ENCODE results near the gene KCNRG.

KCNRG gene

GRCh38 chr13:49993666-49994065 is 21.6 kb upstream of the KCNRG start:
- H3K27me3 ChIP-seq (ENCODE audit: control insufficient read depth, insufficient read depth, low read length), result peaks cover 9% of the 10 kb centered on the region; the same call in 1 of the 2 replicates
- H3K9ac ChIP-seq (ENCODE audit: low read length), result no peak overlapping the region
- peaks cover 6% of the 10 kb centered on the region; the same call in 1 of the 2 replicates for H3K36me3 ChIP-seq (ENCODE audit: control insufficient read depth, insufficient read depth, low read length)
- H3K4me3 ChIP-seq (ENCODE audit: low read depth, low read length), result no peak overlapping the region
- H3K4me1 ChIP-seq (ENCODE audit: control insufficient read depth, insufficient read depth, low read length), result peaks cover 4% of the 10 kb centered on the region; the same call in 1 of the 2 replicates
- H3K9me3 ChIP-seq (ENCODE audit: control insufficient read depth, insufficient read depth, low read depth, low read length), result no peaks in the 10 kb centered on the region
- H3K27ac ChIP-seq (ENCODE audit: low read depth, low read length), result no peak overlapping the region

- no peak overlapping the region for H3K27ac ChIP-seq (ENCODE audit: low read depth, low read length)
- peaks cover 18% of the 10 kb centered on the region for H3K36me3 ChIP-seq (ENCODE audit: control insufficient read depth, insufficient read depth, low read length)
- peaks cover 17% of the 10 kb centered on the region for H3K4me1 ChIP-seq (ENCODE audit: control insufficient read depth, insufficient read depth, low read length)
- peak overlapping the region; percentile 76 for H3K4me3 ChIP-seq (ENCODE audit: low read depth, low read length)
- H3K27me3 ChIP-seq (ENCODE audit: control insufficient read depth, insufficient read depth, low read length), result peaks cover 9% of the 10 kb centered on the region; the same call in 1 of the 2 replicates
- no peaks in the 10 kb centered on the region for H3K9me3 ChIP-seq (ENCODE audit: control insufficient read depth, insufficient read depth, low read depth, low read length)
- H3K9ac ChIP-seq (ENCODE audit: low read length), result peak overlapping the region; percentile 78
Observed at GRCh38 chr13:49995625-49996101, 19.6 kb upstream of the KCNRG start.

- H3K27me3 ChIP-seq (ENCODE audit: control insufficient read depth, insufficient read depth, low read length), result peaks cover 9% of the 10 kb centered on the region; the same call in 1 of the 2 replicates
- H3K9ac ChIP-seq (ENCODE audit: low read length), result peak overlapping the region; percentile 78
- H3K36me3 ChIP-seq (ENCODE audit: control insufficient read depth, insufficient read depth, low read length), result peaks cover 20% of the 10 kb centered on the region
- no peaks in the 10 kb centered on the region for H3K9me3 ChIP-seq (ENCODE audit: control insufficient read depth, insufficient read depth, low read depth, low read length)
- H3K27ac ChIP-seq (ENCODE audit: low read depth, low read length), result peak overlapping the region; percentile 84; the same call in 1 of the 2 replicates
- peak overlapping the region; percentile 76 for H3K4me3 ChIP-seq (ENCODE audit: low read depth, low read length)
- peaks cover 17% of the 10 kb centered on the region for H3K4me1 ChIP-seq (ENCODE audit: control insufficient read depth, insufficient read depth, low read length)
Observed at GRCh38 chr13:49996161-49996915, 18.9 kb upstream of the KCNRG start.

- H3K4me1 ChIP-seq (ENCODE audit: control insufficient read depth, insufficient read depth, low read length), result peaks cover 17% of the 10 kb centered on the region
- H3K4me3 ChIP-seq (ENCODE audit: low read depth, low read length), result peak within 1 kb of the TSS; percentile 93
- H3K9me3 ChIP-seq (ENCODE audit: control insufficient read depth, insufficient read depth, low read depth, low read length), result no peaks in the 10 kb centered on the region
- peaks cover 9% of the 10 kb centered on the region; the same call in 1 of the 2 replicates for H3K27me3 ChIP-seq (ENCODE audit: control insufficient read depth, insufficient read depth, low read length)
- H3K36me3 ChIP-seq (ENCODE audit: control insufficient read depth, insufficient read depth, low read length), result peaks cover 25% of the 10 kb centered on the region
- H3K27ac ChIP-seq (ENCODE audit: low read depth, low read length), result peak within 1 kb of the TSS; percentile 97
- H3K9ac ChIP-seq (ENCODE audit: low read length), result peak within 1 kb of the TSS; percentile 97
Observed at GRCh38 chr13:49996951-49997895, 18.0 kb upstream of the KCNRG start, which contains the start of gene TRIM13. TSS of gene TRIM13 (plus strand) at chr13:49997042. CDS start at chr13:50011941, 14,899 bp downstream.

- Histone ChIP-seq H3K9ac (ENCODE audit: low read length) (peak overlapping the region; percentile 97), H3K4me3 (ENCODE audit: low read depth, low read length) (peak overlapping the region; percentile 93), H3K27me3 (ENCODE audit: control insufficient read depth, insufficient read depth, low read length) (peaks cover 9% of the 10 kb centered on the region; the same call in 1 of the 2 replicates), H3K9me3 (ENCODE audit: control insufficient read depth, insufficient read depth, low read depth, low read length) (no peaks in the 10 kb centered on the region), H3K27ac (ENCODE audit: low read depth, low read length) (no peak overlapping the region), H3K4me1 (ENCODE audit: control insufficient read depth, insufficient read depth, low read length) (peaks cover 17% of the 10 kb centered on the region), H3K36me3 (ENCODE audit: control insufficient read depth, insufficient read depth, low read length) (peaks cover 30% of the 10 kb centered on the region)
Observed at GRCh38 chr13:49997955-49998354, 17.3 kb upstream of the KCNRG start.

- no peaks in the 10 kb centered on the region for H3K9me3 ChIP-seq (ENCODE audit: control insufficient read depth, insufficient read depth, low read depth, low read length)
- peak overlapping the region; percentile 93 for H3K4me3 ChIP-seq (ENCODE audit: low read depth, low read length)
- H3K4me1 ChIP-seq (ENCODE audit: control insufficient read depth, insufficient read depth, low read length), result peaks cover 17% of the 10 kb centered on the region
- peaks cover 9% of the 10 kb centered on the region; the same call in 1 of the 2 replicates for H3K27me3 ChIP-seq (ENCODE audit: control insufficient read depth, insufficient read depth, low read length)
- H3K36me3 ChIP-seq (ENCODE audit: control insufficient read depth, insufficient read depth, low read length), result peaks cover 36% of the 10 kb centered on the region
- peak overlapping the region; percentile 9 for H3K9ac ChIP-seq (ENCODE audit: low read length)
- H3K27ac ChIP-seq (ENCODE audit: low read depth, low read length), result peak overlapping the region; percentile 44; the same call in 1 of the 2 replicates
Observed at GRCh38 chr13:49998714-49999624, 16.3 kb upstream of the KCNRG start.

GRCh38 chr13:50001287-50001686 is 14.0 kb upstream of the KCNRG start:
- Histone ChIP-seq H3K9ac (ENCODE audit: low read length) (no peak overlapping the region), H3K27ac (ENCODE audit: low read depth, low read length) (no peak overlapping the region), H3K27me3 (ENCODE audit: control insufficient read depth, insufficient read depth, low read length) (no peaks in the 10 kb centered on the region), H3K4me3 (ENCODE audit: low read depth, low read length) (no peak overlapping the region), H3K4me1 (ENCODE audit: control insufficient read depth, insufficient read depth, low read length) (peaks cover 13% of the 10 kb centered on the region; the same call in 1 of the 2 replicates), H3K9me3 (ENCODE audit: control insufficient read depth, insufficient read depth, low read depth, low read length) (no peaks in the 10 kb centered on the region), H3K36me3 (ENCODE audit: control insufficient read depth, insufficient read depth, low read length) (peaks cover 45% of the 10 kb centered on the region)

GRCh38 chr13:50006426-50007135 is 8.7 kb upstream of the KCNRG start:
- no peaks in the 10 kb centered on the region for H3K27me3 ChIP-seq (ENCODE audit: control insufficient read depth, insufficient read depth, low read length)
- H3K4me3 ChIP-seq (ENCODE audit: low read depth, low read length), result no peak overlapping the region
- H3K4me1 ChIP-seq (ENCODE audit: control insufficient read depth, insufficient read depth, low read length), result no peaks in the 10 kb centered on the region
- H3K36me3 ChIP-seq (ENCODE audit: control insufficient read depth, insufficient read depth, low read length), result peaks cover 41% of the 10 kb centered on the region
- no peaks in the 10 kb centered on the region for H3K9me3 ChIP-seq (ENCODE audit: control insufficient read depth, insufficient read depth, low read depth, low read length)
- no peak overlapping the region for H3K27ac ChIP-seq (ENCODE audit: low read depth, low read length)
- no peak overlapping the region for H3K9ac ChIP-seq (ENCODE audit: low read length)

GRCh38 chr13:50011461-50011860 is 3.8 kb upstream of the KCNRG start:
- Histone ChIP-seq H3K27ac (ENCODE audit: low read depth, low read length) (no peak overlapping the region), H3K4me1 (ENCODE audit: control insufficient read depth, insufficient read depth, low read length) (peaks cover 16% of the 10 kb centered on the region), H3K27me3 (ENCODE audit: control insufficient read depth, insufficient read depth, low read length) (no peaks in the 10 kb centered on the region), H3K4me3 (ENCODE audit: low read depth, low read length) (no peak overlapping the region), H3K9me3 (ENCODE audit: control insufficient read depth, insufficient read depth, low read depth, low read length) (no peaks in the 10 kb centered on the region), H3K9ac (ENCODE audit: low read length) (no peak overlapping the region), H3K36me3 (ENCODE audit: control insufficient read depth, insufficient read depth, low read length) (peaks cover 30% of the 10 kb centered on the region)
